Purkinje cell (primary cell): ENCODE data around the gene GALNT13. TPM values are rescaled to one million over a fixed set of nuclear protein-coding genes. Genes with fewer than 3 reads are reported as not detected.

Experiments used
- polyA plus RNA-seq: library from polyadenylated mRNA; unstranded; fragments of >200 nt; fragmentation: Nextera tagmentation; gene quantifications from 2 replicates; pipeline ENCODE4 v1.2.1, GENCODE V29; 2014

Gene GALNT13
- polyA plus RNA-seq, result 16.1 and 17.3 TPM in 2 replicates

DNA sequence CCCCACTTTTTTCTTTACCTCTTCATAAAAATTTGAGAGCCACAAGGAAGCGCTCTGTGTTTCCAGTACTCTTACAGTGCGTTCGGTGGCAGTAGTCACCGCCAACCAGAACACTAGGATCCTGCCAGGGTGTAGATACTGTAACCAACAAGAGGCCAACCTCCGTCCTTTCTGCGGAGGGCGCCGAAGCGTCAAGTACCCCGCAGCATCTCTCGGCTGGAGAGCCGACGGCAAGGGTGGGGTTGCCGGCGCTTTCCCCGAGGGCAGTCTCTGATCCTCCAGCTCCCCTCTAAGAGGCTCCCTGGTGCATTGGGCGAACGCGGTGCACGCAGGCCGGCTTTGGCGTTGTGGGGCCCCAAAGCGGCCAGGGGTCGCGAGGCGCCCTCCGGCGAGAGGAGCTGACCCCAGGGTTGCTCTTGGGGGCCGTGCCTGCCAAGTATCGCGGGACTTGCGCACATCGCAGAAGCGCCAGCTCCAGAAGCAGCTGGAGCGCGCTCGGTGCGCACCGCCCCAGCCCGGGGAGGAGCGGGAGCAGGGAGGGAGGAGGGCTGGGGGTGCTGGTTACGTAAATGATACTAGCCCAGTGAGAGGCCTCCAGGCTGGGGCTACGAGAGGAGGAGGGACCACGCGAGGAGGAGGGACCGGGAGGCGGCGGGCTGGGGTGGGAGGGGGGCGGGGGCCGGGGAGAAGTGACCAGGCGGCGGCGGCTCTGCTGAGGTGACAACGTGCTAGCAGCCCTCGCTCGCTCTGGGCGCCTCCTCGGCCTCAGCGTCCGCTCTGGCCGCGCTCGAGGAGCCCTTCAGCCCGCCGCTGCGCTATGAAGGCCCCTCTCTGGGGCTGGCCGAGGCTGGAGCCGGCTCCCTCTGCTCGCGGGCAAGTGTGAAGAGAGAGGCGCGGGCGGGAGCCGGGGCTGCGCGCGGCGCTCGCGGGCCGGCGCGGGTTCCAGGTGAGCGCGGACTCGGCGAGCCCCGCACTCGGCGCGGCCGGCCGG lies at the start of gene GALNT13:
Gene GALNT13, plus strand, starts transcription at position 692 of the 991 bp plus-strand sequence.

